Measurements from ENCODE around the gene DEFB119. TPM values are rescaled to one million over a fixed set of nuclear protein-coding genes. Genes with fewer than 3 reads are reported as not detected.
"Not testable (repeated sequence)": the region's sequence is repeated elsewhere in the genome, so short reads cannot be mapped to it uniquely, and the experiment has no call there.

DEFB119 gene
- total RNA-seq, 1 donor from 2014 or later = not detected

- H3K4me1 Mint-ChIP-seq (ENCODE audit: unreplicated experiment) = no peaks in the 10 kb centered on the region
- DNase-seq (ENCODE audit: extremely low spot score, unreplicated experiment) = no peak
- no peak overlapping the region for H3K27ac Mint-ChIP-seq (ENCODE audit: unreplicated experiment)
- no peak for TF ChIP-seq CTCF (IDR thresholded peaks at IDR 0.05)
- H3K36me3 Mint-ChIP-seq (ENCODE audit: unreplicated experiment) = no peaks in the 10 kb centered on the region
- no peak overlapping the region for H3K4me3 Mint-ChIP-seq (ENCODE audit: unreplicated experiment)
- H3K9me3 Mint-ChIP-seq (ENCODE audit: unreplicated experiment) = no peaks in the 10 kb centered on the region
- H3K27me3 Mint-ChIP-seq (ENCODE audit: unreplicated experiment) = no peaks in the 10 kb centered on the region
These were observed 4.5 kb upstream of the DEFB119 start for GRCh38 chr20:31394900-31395299.

- no peak for DNase-seq (ENCODE audit: extremely low spot score, unreplicated experiment)
- H3K9me3 Mint-ChIP-seq (ENCODE audit: unreplicated experiment) = no peaks in the 10 kb centered on the region
These were observed 2.4 kb upstream of the DEFB119 start for GRCh38 chr20:31392836-31393235.

GRCh38 chr20:31374346-31374745 is 16.0 kb downstream of the DEFB119 start:
- H3K27ac Mint-ChIP-seq (ENCODE audit: unreplicated experiment) = no peak overlapping the region
- no peaks in the 10 kb centered on the region for H3K36me3 Mint-ChIP-seq (ENCODE audit: unreplicated experiment)
- no peak for TF ChIP-seq CTCF (IDR thresholded peaks at IDR 0.05)
- H3K4me1 Mint-ChIP-seq (ENCODE audit: unreplicated experiment) = no peaks in the 10 kb centered on the region
- H3K4me3 Mint-ChIP-seq (ENCODE audit: unreplicated experiment) = no peak overlapping the region
- peaks cover 9% of the 10 kb centered on the region for H3K9me3 Mint-ChIP-seq (ENCODE audit: unreplicated experiment)
- no peak for DNase-seq (ENCODE audit: extremely low spot score, unreplicated experiment)
- H3K27me3 Mint-ChIP-seq (ENCODE audit: unreplicated experiment) = no peaks in the 10 kb centered on the region

More at GRCh38 chr20:31392836-31393235, 2.4 kb upstream of the DEFB119 start:
- no peak for TF ChIP-seq CTCF (IDR thresholded peaks at IDR 0.05)
- Mint-ChIP-seq H3K4me3 (ENCODE audit: unreplicated experiment) (no peak overlapping the region), H3K4me1 (ENCODE audit: unreplicated experiment) (no peaks in the 10 kb centered on the region), H3K27me3 (ENCODE audit: unreplicated experiment) (no peaks in the 10 kb centered on the region), H3K36me3 (ENCODE audit: unreplicated experiment) (no peaks in the 10 kb centered on the region), H3K27ac (ENCODE audit: unreplicated experiment) (no peak overlapping the region)

GRCh38 chr20:31368301-31368700 is 22.1 kb downstream of the DEFB119 start, which contains the start of gene DEFB118:
TSS of gene DEFB118 (plus strand) at chr20:31368601. CDS start at chr20:31368651, 50 bp downstream.
- Mint-ChIP-seq H3K9me3 (ENCODE audit: unreplicated experiment) (peaks cover 8% of the 10 kb centered on the region), H3K27me3 (ENCODE audit: unreplicated experiment) (no peaks in the 10 kb centered on the region), H3K27ac (ENCODE audit: unreplicated experiment) (no peak within 1 kb of the TSS), H3K4me1 (ENCODE audit: unreplicated experiment) (no peaks in the 10 kb centered on the region), H3K4me3 (ENCODE audit: unreplicated experiment) (no peak within 1 kb of the TSS), H3K36me3 (ENCODE audit: unreplicated experiment) (no peaks in the 10 kb centered on the region)
- no peak for DNase-seq (ENCODE audit: extremely low spot score, unreplicated experiment)
- no peak for TF ChIP-seq CTCF (IDR thresholded peaks at IDR 0.05)

GRCh38 chr20:31364272-31364671 is 26.1 kb downstream of the DEFB119 start:
- not testable (repeated sequence) for H3K4me3 Mint-ChIP-seq (ENCODE audit: unreplicated experiment); H3K36me3 Mint-ChIP-seq (ENCODE audit: unreplicated experiment); DNase-seq (ENCODE audit: extremely low spot score, unreplicated experiment); H3K27me3 Mint-ChIP-seq (ENCODE audit: unreplicated experiment); H3K4me1 Mint-ChIP-seq (ENCODE audit: unreplicated experiment); H3K27ac Mint-ChIP-seq (ENCODE audit: unreplicated experiment)
- peaks cover 12% of the 10 kb centered on the region for H3K9me3 Mint-ChIP-seq (ENCODE audit: unreplicated experiment)

GRCh38 chr20:31363295-31363694 is 27.1 kb downstream of the DEFB119 start:
- DNase-seq (ENCODE audit: extremely low spot score, unreplicated experiment) = no peak
- no peak for TF ChIP-seq CTCF (IDR thresholded peaks at IDR 0.05)
- Mint-ChIP-seq H3K27ac (ENCODE audit: unreplicated experiment) (no peak overlapping the region), H3K36me3 (ENCODE audit: unreplicated experiment) (no peaks in the 10 kb centered on the region), H3K4me1 (ENCODE audit: unreplicated experiment) (no peaks in the 10 kb centered on the region), H3K9me3 (ENCODE audit: unreplicated experiment) (peaks cover 12% of the 10 kb centered on the region), H3K4me3 (ENCODE audit: unreplicated experiment) (no peak overlapping the region), H3K27me3 (ENCODE audit: unreplicated experiment) (no peaks in the 10 kb centered on the region)

All from osteocyte (in vitro differentiated cells).